SU-DHL-6 (cell line): ENCODE data around the gene NFATC4.

Experiments used
- H2AFZ ChIP-seq: fragments of 200-600 bp; sonication (generic); 2 replicates; pipeline ENCODE4 v1.6.1; 2014; ENCODE audit warnings: low read depth, mild to moderate bottlenecking, moderate library complexity, mixed read lengths, antibody characterized with exemption, low read length; ENCODE audit not compliant: severe bottlenecking
- H3F3A ChIP-seq: fragments of 200-600 bp; shearing (Covaris generic); 2 replicates; pipeline ENCODE4 v1.6.0; 2016; ENCODE audit warnings: antibody characterized with exemption, mild to moderate bottlenecking; ENCODE audit not compliant: insufficient read depth
- H3K27ac ChIP-seq: fragments of 200-600 bp; sonication (generic); 2 replicates; pipeline ENCODE4 v1.5.1; 2016; ENCODE audit warnings: low read depth, mild to moderate bottlenecking, low read length, moderate library complexity, mixed read lengths
- H3K27me3 ChIP-seq: fragments of 200-600 bp; sonication (generic), shearing (Covaris generic); 2 replicates; pipeline ENCODE4 v1.6.0; 2014; ENCODE audit warnings: mild to moderate bottlenecking, low read length
- H3K36me3 ChIP-seq: fragments of 200-600 bp; sonication (generic); 2 replicates; pipeline ENCODE4 v1.6.1; 2014; ENCODE audit warnings: mild to moderate bottlenecking, low read length, mixed read lengths
- H3K4me2 ChIP-seq: fragments of 300-600, 200-600 bp; shearing (Covaris generic), sonication (generic); 2 replicates; pipeline ENCODE4 v1.6.0; 2014; ENCODE audit warnings: low read length, low read depth, mild to moderate bottlenecking; ENCODE audit not compliant: poor library complexity, severe bottlenecking
- H3K4me3 ChIP-seq: fragments of 200-600 bp; sonication (generic); 2 replicates; pipeline ENCODE4 v1.5.1; 2014; ENCODE audit warnings: antibody characterized with exemption, low read length, mild to moderate bottlenecking, mixed read lengths; ENCODE audit not compliant: insufficient read depth, poor library complexity, severe bottlenecking
- H3K79me2 ChIP-seq: fragments of 200-600 bp; sonication (generic); 2 replicates; pipeline ENCODE4 v1.6.1; 2014; ENCODE audit warnings: mild to moderate bottlenecking, low read length, moderate library complexity; ENCODE audit not compliant: insufficient read depth
- H3K9ac ChIP-seq: fragments of 200-600 bp; sonication (generic); 2 replicates; pipeline ENCODE4 v1.7.0; 2014; ENCODE audit warnings: mild to moderate bottlenecking, low read length
- H3K9me2 ChIP-seq: fragments of 200-600 bp; sonication (generic); replicated peaks from 2 replicates; pipeline ENCODE4 v1.6.1; 2014; ENCODE audit warnings: low read length; ENCODE audit not compliant: insufficient read depth
- H3K9me3 ChIP-seq: fragments of 200-600 bp; sonication (generic); 2 replicates; pipeline ENCODE4 v1.6.1; 2014; ENCODE audit warnings: low read length, mixed read lengths; ENCODE audit not compliant: insufficient read depth
- H4K20me1 ChIP-seq: fragments of 200-600 bp; sonication (generic); 2 replicates; pipeline ENCODE4 v1.6.1; 2014; ENCODE audit warnings: low read depth, mild to moderate bottlenecking, antibody characterized with exemption, low read length, moderate library complexity, mixed read lengths
- EZH2phosphoT487 ChIP-seq: fragments of 200-600 bp; sonication (generic), shearing (Covaris generic); conservative IDR thresholded peaks from 2 replicates; pipeline ENCODE4 v1.6.1; 2018; ENCODE audit warnings: mild to moderate bottlenecking, antibody characterized with exemption, low read length, moderate library complexity, mixed read lengths
- TF ChIP-seq, protein P1 (sequence below): fragments of 200-600 bp; sonication (generic); IDR thresholded peaks from one replicate; pipeline ENCODE4 v1.5.1; 2017; ENCODE audit warnings: antibody characterized with exemption, mild to moderate bottlenecking, low read length, moderate library complexity; ENCODE audit not compliant: insufficient read depth, poor library complexity, severe bottlenecking

Gene NFATC4

GRCh38 chr14:24422694-24423601 lies 55.0 kb downstream of the NFATC4 start:
- TF ChIP-seq EZH2phosphoT487: no peak
- TF ChIP-seq, protein P1, sequence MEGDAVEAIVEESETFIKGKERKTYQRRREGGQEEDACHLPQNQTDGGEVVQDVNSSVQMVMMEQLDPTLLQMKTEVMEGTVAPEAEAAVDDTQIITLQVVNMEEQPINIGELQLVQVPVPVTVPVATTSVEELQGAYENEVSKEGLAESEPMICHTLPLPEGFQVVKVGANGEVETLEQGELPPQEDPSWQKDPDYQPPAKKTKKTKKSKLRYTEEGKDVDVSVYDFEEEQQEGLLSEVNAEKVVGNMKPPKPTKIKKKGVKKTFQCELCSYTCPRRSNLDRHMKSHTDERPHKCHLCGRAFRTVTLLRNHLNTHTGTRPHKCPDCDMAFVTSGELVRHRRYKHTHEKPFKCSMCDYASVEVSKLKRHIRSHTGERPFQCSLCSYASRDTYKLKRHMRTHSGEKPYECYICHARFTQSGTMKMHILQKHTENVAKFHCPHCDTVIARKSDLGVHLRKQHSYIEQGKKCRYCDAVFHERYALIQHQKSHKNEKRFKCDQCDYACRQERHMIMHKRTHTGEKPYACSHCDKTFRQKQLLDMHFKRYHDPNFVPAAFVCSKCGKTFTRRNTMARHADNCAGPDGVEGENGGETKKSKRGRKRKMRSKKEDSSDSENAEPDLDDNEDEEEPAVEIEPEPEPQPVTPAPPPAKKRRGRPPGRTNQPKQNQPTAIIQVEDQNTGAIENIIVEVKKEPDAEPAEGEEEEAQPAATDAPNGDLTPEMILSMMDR: no peak
- no peaks in the 10 kb centered on the region for H3K9me2 ChIP-seq
- no peaks in the 10 kb centered on the region for H4K20me1 ChIP-seq
- H3F3A ChIP-seq: no peaks in the 10 kb centered on the region
- H2AFZ ChIP-seq: no peak overlapping the region
- no peaks in the 10 kb centered on the region for H3K9me3 ChIP-seq
- H3K9ac ChIP-seq: no peak overlapping the region
- H3K79me2 ChIP-seq: no peaks in the 10 kb centered on the region
- H3K4me2 ChIP-seq: no peak overlapping the region
- no peak overlapping the region for H3K4me3 ChIP-seq
- H3K27ac ChIP-seq: no peak overlapping the region
- H3K36me3 ChIP-seq: no peaks in the 10 kb centered on the region
- H3K27me3 ChIP-seq: no peaks in the 10 kb centered on the region

DNA sequence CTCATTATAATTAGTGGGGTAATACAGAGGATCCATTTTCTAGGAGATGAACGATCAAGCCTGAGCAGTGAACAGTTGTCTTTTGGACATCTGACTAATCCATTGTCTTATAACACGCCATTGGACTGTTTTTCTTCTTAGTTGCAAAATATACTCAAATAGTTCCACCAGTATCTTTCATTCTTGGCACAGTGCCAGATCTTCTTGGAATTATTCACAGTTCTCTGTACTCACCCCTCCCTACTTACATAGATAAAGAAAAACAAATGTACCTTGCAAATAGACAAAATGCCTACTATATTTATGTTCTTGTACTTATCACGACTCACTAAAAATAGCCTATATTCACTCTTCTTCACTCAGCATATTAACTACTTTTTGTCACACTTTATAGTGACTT lies 57.7 kb downstream of the NFATC4 start:
- no peaks in the 10 kb centered on the region for H3K79me2 ChIP-seq
- H3K4me2 ChIP-seq: no peak overlapping the region
- TF ChIP-seq, protein P1: no peak
- no peak for TF ChIP-seq EZH2phosphoT487
- no peaks in the 10 kb centered on the region for H3K27me3 ChIP-seq
- no peak overlapping the region for H2AFZ ChIP-seq
- no peaks in the 10 kb centered on the region for H4K20me1 ChIP-seq
- no peaks in the 10 kb centered on the region for H3K36me3 ChIP-seq
- no peaks in the 10 kb centered on the region for H3F3A ChIP-seq
- no peak overlapping the region for H3K4me3 ChIP-seq
- no peak overlapping the region for H3K9ac ChIP-seq
- no peaks in the 10 kb centered on the region for H3K9me2 ChIP-seq
- H3K9me3 ChIP-seq: no peaks in the 10 kb centered on the region
- no peak overlapping the region for H3K27ac ChIP-seq

- H3K27ac ChIP-seq: no peak overlapping the region
These were observed 58.3 kb downstream of the NFATC4 start for GRCh38 chr14:24426150-24426911.

More at GRCh38 chr14:24426150-24426911, 58.3 kb downstream of the NFATC4 start:
- Histone ChIP-seq H3K4me2 (no peak overlapping the region), H3K27me3 (no peaks in the 10 kb centered on the region), H3K79me2 (no peaks in the 10 kb centered on the region), H3K9me2 (no peaks in the 10 kb centered on the region), H3K9ac (no peak overlapping the region), H2AFZ (no peak overlapping the region), H3K4me3 (no peak overlapping the region), H3K36me3 (no peaks in the 10 kb centered on the region), H3K9me3 (no peaks in the 10 kb centered on the region), H3F3A (peaks cover 5% of the 10 kb centered on the region; the same call in 1 of the 2 replicates), H4K20me1 (no peaks in the 10 kb centered on the region)
- TF ChIP-seq EZH2phosphoT487: no peak
